Putamen (tissue), 1 donor: ENCODE data around the gene DBX1.
"Not testable (repeated sequence)": the region's sequence is repeated elsewhere in the genome, so short reads cannot be mapped to it uniquely, and the experiment has no call there.

ENCODE experiments used
- DNase-seq: peaks from one replicate; pipeline ENCODE4 v3.0.0-alpha.2; 2016; ENCODE audit warnings: low spot score

Gene DBX1

GRCh38 chr11:20161230-20161918 is 1.1 kb upstream of the DBX1 start:
- no peak for DNase-seq

GRCh38 chr11:20159466-20160381 is 551 bp downstream of the DBX1 start:
- DNase-seq: no peak

GRCh38 chr11:20158597-20159257 is 1.5 kb downstream of the DBX1 start:
- DNase-seq: no peak

GRCh38 chr11:20157728-20158127 is 2.5 kb downstream of the DBX1 start:
- no peak for DNase-seq

- DNase-seq: no peak
Observed at GRCh38 chr11:20156876-20157613, 3.2 kb downstream of the DBX1 start.

- DNase-seq: no peak
Observed at GRCh38 chr11:20156280-20156875, 3.9 kb downstream of the DBX1 start.

GRCh38 chr11:20155683-20156279 is 4.5 kb downstream of the DBX1 start:
- no peak for DNase-seq

- no peak for DNase-seq
Observed at GRCh38 chr11:20154381-20154780, 5.9 kb downstream of the DBX1 start.

GRCh38 chr11:20138707-20139106 is 21.6 kb downstream of the DBX1 start:
- no peak for DNase-seq

GRCh38 chr11:20137637-20138036 is 22.6 kb downstream of the DBX1 start:
- no peak for DNase-seq

GRCh38 chr11:20134991-20135736 is 25.1 kb downstream of the DBX1 start:
- DNase-seq: no peak

GRCh38 chr11:20132667-20133039 is 27.6 kb downstream of the DBX1 start:
- no peak for DNase-seq

- DNase-seq: peak; percentile 52
Observed at GRCh38 chr11:20131788-20132666, 28.2 kb downstream of the DBX1 start.

- no peak for DNase-seq
Observed at GRCh38 chr11:20129665-20130064, 30.6 kb downstream of the DBX1 start.

- DNase-seq: not testable (repeated sequence)
Observed at GRCh38 chr11:20128528-20128825, 31.8 kb downstream of the DBX1 start.

- peak; percentile 71 for DNase-seq
Observed at GRCh38 chr11:20127671-20128527, 32.4 kb downstream of the DBX1 start.

- DNase-seq: no peak
Observed at GRCh38 chr11:20126724-20127123, 33.6 kb downstream of the DBX1 start.

GRCh38 chr11:20125927-20126326 is 34.3 kb downstream of the DBX1 start:
- DNase-seq: no peak

- no peak for DNase-seq
Observed at GRCh38 chr11:20122131-20122530, 38.1 kb downstream of the DBX1 start.
